ENCODE results near the gene TOP1. TPM values are rescaled to one million over a fixed set of nuclear protein-coding genes. Genes with fewer than 3 reads are reported as not detected.

The TOP1 gene
- polyA plus RNA-seq, 1 experiment, result 4.0 TPM

DNA sequence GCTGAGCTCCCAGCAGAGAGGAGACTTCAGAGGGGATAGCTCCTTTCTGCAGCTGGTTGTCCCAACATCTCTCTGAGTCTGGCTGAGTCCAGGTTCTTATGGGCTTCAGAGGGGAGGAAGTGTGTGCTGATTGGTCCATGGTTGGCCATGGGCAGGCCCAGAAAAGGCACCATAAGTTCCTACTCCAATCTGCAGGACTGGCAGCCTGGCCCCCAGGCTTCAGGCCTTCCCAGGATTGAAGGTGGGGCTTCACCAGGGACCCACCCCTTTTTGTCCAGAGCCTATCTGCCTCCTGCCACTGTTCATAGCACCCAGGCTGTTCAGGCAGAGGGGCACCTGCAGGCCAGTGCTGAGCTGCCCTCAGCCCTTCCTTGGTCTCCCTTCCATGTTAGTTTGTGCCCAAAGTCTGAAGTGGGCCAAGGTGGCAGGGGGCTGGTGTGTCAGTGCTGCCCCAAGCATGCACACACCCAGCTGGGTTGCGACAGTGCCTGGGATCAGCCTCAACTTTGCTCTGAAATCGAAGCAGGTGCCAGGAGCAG, 21.6 kb upstream of the TOP1 start:
- Histone ChIP-seq H3K4me3 (ENCODE audit: low read depth, low read length) (no peak overlapping the region), H3K36me3 (ENCODE audit: control insufficient read depth, insufficient read depth, low read length) (no peaks in the 10 kb centered on the region), H3K27me3 (ENCODE audit: control insufficient read depth, insufficient read depth, low read length) (no peaks in the 10 kb centered on the region)
- POLR2A ChIA-PET, result no interaction called here
- no peak for DNase-seq (ENCODE audit: low read depth)
- TF ChIP-seq, protein P1, sequence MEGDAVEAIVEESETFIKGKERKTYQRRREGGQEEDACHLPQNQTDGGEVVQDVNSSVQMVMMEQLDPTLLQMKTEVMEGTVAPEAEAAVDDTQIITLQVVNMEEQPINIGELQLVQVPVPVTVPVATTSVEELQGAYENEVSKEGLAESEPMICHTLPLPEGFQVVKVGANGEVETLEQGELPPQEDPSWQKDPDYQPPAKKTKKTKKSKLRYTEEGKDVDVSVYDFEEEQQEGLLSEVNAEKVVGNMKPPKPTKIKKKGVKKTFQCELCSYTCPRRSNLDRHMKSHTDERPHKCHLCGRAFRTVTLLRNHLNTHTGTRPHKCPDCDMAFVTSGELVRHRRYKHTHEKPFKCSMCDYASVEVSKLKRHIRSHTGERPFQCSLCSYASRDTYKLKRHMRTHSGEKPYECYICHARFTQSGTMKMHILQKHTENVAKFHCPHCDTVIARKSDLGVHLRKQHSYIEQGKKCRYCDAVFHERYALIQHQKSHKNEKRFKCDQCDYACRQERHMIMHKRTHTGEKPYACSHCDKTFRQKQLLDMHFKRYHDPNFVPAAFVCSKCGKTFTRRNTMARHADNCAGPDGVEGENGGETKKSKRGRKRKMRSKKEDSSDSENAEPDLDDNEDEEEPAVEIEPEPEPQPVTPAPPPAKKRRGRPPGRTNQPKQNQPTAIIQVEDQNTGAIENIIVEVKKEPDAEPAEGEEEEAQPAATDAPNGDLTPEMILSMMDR (IDR thresholded peaks at IDR 0.05; ENCODE audit: insufficient read depth, low read depth, low read length), result no peak
- CTCF ChIA-PET, result interaction anchor here (1.9 kb wide), 1 partner anchor 16 kb away, joined by 5 read pairs; no protein-coding TSS in a partner anchor

DNA sequence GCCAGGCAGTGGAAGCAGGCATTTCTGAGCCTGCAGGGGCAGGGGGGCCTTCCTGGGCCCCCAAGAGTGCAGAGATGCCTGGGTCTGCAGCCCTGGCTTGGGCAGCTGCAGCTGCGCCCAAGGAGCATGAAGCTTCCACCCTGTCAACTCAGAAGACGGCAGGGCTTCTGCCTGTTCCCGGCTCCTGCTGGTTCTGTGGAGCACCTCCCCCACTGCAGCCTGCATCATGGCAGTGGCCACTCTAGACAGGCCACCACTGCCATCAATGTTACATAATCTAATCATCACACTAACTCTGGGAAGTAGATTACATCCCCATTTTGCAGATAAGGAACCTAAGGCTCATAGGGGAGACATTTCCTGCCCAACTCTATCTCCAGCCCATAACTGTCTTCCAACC, 21.1 kb upstream of the TOP1 start:
- POLR2A ChIA-PET, result no interaction called here
- H3K27me3 ChIP-seq (ENCODE audit: control insufficient read depth, insufficient read depth, low read length), result no peaks in the 10 kb centered on the region
- DNase-seq (ENCODE audit: low read depth), result no peak
- H3K36me3 ChIP-seq (ENCODE audit: control insufficient read depth, insufficient read depth, low read length), result no peaks in the 10 kb centered on the region
- CTCF ChIA-PET, result interaction anchor here (1.9 kb wide), 1 partner anchor 17 kb away, joined by 5 read pairs; no protein-coding TSS in a partner anchor
- TF ChIP-seq, protein P1 (IDR thresholded peaks at IDR 0.05; ENCODE audit: insufficient read depth, low read depth, low read length), result no peak
- no peak overlapping the region for H3K4me3 ChIP-seq (ENCODE audit: low read depth, low read length)

DNA sequence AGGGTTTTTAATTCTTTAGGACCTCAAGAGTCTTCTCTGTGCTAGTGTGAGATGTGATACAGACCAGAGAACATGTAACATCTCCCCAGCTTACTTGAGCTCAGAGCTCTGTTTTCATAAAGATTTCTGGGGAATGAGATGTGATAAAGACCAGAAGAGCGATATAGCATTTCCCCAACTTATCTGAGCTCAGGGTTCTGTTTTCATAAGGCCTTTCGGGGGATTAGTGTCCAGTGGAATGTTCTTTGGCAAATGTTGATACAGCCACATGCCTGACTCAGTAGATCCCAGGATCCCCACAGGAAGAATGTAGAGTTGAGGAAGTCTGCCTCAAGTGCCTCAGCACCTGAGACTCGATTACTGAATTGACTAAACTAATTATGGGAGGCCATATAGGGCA, 18.7 kb upstream of the TOP1 start:
- CTCF ChIA-PET, result interaction anchor here (0.9 kb wide), 1 partner anchor 10 kb away, joined by 3 read pairs; no protein-coding TSS in a partner anchor
- Histone ChIP-seq H3K27me3 (ENCODE audit: control insufficient read depth, insufficient read depth, low read length) (no peaks in the 10 kb centered on the region), H3K4me3 (ENCODE audit: low read depth, low read length) (no peak overlapping the region), H3K36me3 (ENCODE audit: control insufficient read depth, insufficient read depth, low read length) (no peaks in the 10 kb centered on the region)
- DNase-seq (ENCODE audit: low read depth), result no peak
- POLR2A ChIA-PET, result no interaction called here
- TF ChIP-seq, protein P1 (IDR thresholded peaks at IDR 0.05; ENCODE audit: insufficient read depth, low read depth, low read length), result no peak

- POLR2A ChIA-PET, result no interaction called here
- Histone ChIP-seq H3K4me3 (ENCODE audit: low read depth, low read length) (no peak overlapping the region), H3K27me3 (ENCODE audit: control insufficient read depth, insufficient read depth, low read length) (no peaks in the 10 kb centered on the region), H3K36me3 (ENCODE audit: control insufficient read depth, insufficient read depth, low read length) (no peaks in the 10 kb centered on the region)
- DNase-seq (ENCODE audit: low read depth), result no peak
- TF ChIP-seq, protein P1 (IDR thresholded peaks at IDR 0.05; ENCODE audit: insufficient read depth, low read depth, low read length), result no peak
- CTCF ChIA-PET, result interaction anchor here (0.5 to 1.1 kb wide), 3 partner anchors 12 to 329 kb away, joined by 3 read pairs; partner anchors contain the start of gene LPIN3
Measured at GRCh38 chr20:41011551-41012067, 17.0 kb upstream of the TOP1 start.

- Histone ChIP-seq H3K27me3 (ENCODE audit: control insufficient read depth, insufficient read depth, low read length) (no peaks in the 10 kb centered on the region), H3K36me3 (ENCODE audit: control insufficient read depth, insufficient read depth, low read length) (no peaks in the 10 kb centered on the region), H3K4me3 (ENCODE audit: low read depth, low read length) (no peak overlapping the region)
- POLR2A ChIA-PET, result no interaction called here
- no peak for DNase-seq (ENCODE audit: low read depth)
- CTCF ChIA-PET, result no interaction called here
- TF ChIP-seq, protein P1 (IDR thresholded peaks at IDR 0.05; ENCODE audit: insufficient read depth, low read depth, low read length), result no peak
Measured at GRCh38 chr20:41014561-41015088, 14.0 kb upstream of the TOP1 start.

Measured in BJ (cell line).